HepG2 (cell line): ENCODE data around the gene VRK2. TPM values are rescaled to one million over a fixed set of nuclear protein-coding genes. Genes with fewer than 3 reads are reported as not detected.

Experiments used
- AKAP8 ChIP-seq: sonication (generic); formaldehyde crosslinking; IDR thresholded peaks from 2 replicates; pipeline ENCODE4 v1.5.1; 2020; ENCODE audit warnings: mild to moderate bottlenecking, missing genetic modification reagents
- ATF4 ChIP-seq, 2 experiments: fragments of 450-650 bp in 1 of 2; sonication (generic) in 1 of 2; formaldehyde crosslinking; IDR thresholded peaks; 2 replicates each; pipeline versions ENCODE4 v1.5.0 to v1.8.0; 2020 to 2022; ENCODE audit warnings: mild to moderate bottlenecking in 1 of 2, missing genetic modification reagents in 1 of 2
- DMAP1 ChIP-seq: IDR thresholded peaks from 2 replicates; pipeline ENCODE4 v1.6.1; 2016
- FOXK1 ChIP-seq: sonication (generic); formaldehyde crosslinking; IDR thresholded peaks from 2 replicates; pipeline ENCODE4 v1.4.0; 2020; ENCODE audit warnings: low read depth, missing genetic modification reagents, borderline replicate concordance
- ISL2 ChIP-seq: sonication (generic); formaldehyde crosslinking; IDR thresholded peaks from 2 replicates; pipeline ENCODE4 v1.5.0; 2020; ENCODE audit warnings: missing genetic modification reagents
- NAIF1 ChIP-seq: sonication (generic); formaldehyde crosslinking; IDR thresholded peaks from 2 replicates; pipeline ENCODE4 v1.5.0; 2020; ENCODE audit warnings: mild to moderate bottlenecking, missing genetic modification reagents, borderline replicate concordance
- PHF21A ChIP-seq: sonication (generic); formaldehyde crosslinking; IDR thresholded peaks from 2 replicates; pipeline ENCODE4 v1.5.0; 2020; ENCODE audit warnings: mild to moderate bottlenecking, missing genetic modification reagents
- PLRG1 ChIP-seq: fragments of 450-650 bp; conservative IDR thresholded peaks from 2 replicates; pipeline ENCODE4 v1.6.1; 2016
- RFX3 ChIP-seq: IDR thresholded peaks from 2 replicates; pipeline ENCODE4 v1.6.1; 2016; ENCODE audit warnings: missing biosample characterization, missing genetic modification reagents
- SIN3B ChIP-seq: fragments of 150-350 bp; IDR thresholded peaks from 2 replicates; pipeline ENCODE4 v1.6.1; 2014; ENCODE audit warnings: low read length
- SNRNP70 ChIP-seq: fragments of 200-400 bp; formaldehyde crosslinking; IDR thresholded peaks from 2 replicates; pipeline ENCODE4 v1.6.1; 2017; ENCODE audit warnings: mild to moderate bottlenecking, low read depth, low read length, moderate library complexity
- SP1 ChIP-seq, 2 experiments: fragments of 450-650 bp in 1 of 2; sonication (generic) in 1 of 2; formaldehyde crosslinking in 1 of 2; IDR thresholded peaks; 2 replicates each; pipeline versions ENCODE4 v1.4.0 to v1.6.1; 2016 to 2020; ENCODE audit warnings: missing genetic modification reagents in 1 of 2
- SP2 ChIP-seq: sonication (generic); formaldehyde crosslinking; IDR thresholded peaks from 2 replicates; pipeline ENCODE4 v1.5.1; 2020; ENCODE audit warnings: mild to moderate bottlenecking, missing genetic modification reagents
- ZBTB7A ChIP-seq: sonication (generic); formaldehyde crosslinking; IDR thresholded peaks from 2 replicates; pipeline ENCODE4 v1.8.0; 2022; ENCODE audit warnings: mild to moderate bottlenecking, missing genetic modification reagents
- ZBTB8A ChIP-seq: sonication (generic); formaldehyde crosslinking; IDR thresholded peaks from 2 replicates; pipeline ENCODE4 v1.4.0; 2020; ENCODE audit warnings: mild to moderate bottlenecking, low read depth, missing genetic modification reagents, borderline replicate concordance
- ZNF329 ChIP-seq: sonication (generic); formaldehyde crosslinking; IDR thresholded peaks from 2 replicates; pipeline ENCODE4 v1.9.0; 2021; ENCODE audit warnings: low read depth, mild to moderate bottlenecking, missing genetic modification reagents
- ZNF530 ChIP-seq: sonication (generic); formaldehyde crosslinking; IDR thresholded peaks from 2 replicates; pipeline ENCODE4 v1.5.0; 2020; ENCODE audit warnings: low read depth, mild to moderate bottlenecking, missing genetic modification reagents
- ZNF557 ChIP-seq: sonication (generic); formaldehyde crosslinking; IDR thresholded peaks from 2 replicates; pipeline ENCODE4 v1.4.0; 2020; ENCODE audit warnings: missing genetic modification reagents
- ZNF569 ChIP-seq: sonication (generic); formaldehyde crosslinking; IDR thresholded peaks from 2 replicates; pipeline ENCODE4 v1.5.0; 2020; ENCODE audit warnings: mild to moderate bottlenecking, missing genetic modification reagents, moderate library complexity, borderline replicate concordance
- ZNF570 ChIP-seq: sonication (generic); formaldehyde crosslinking; IDR thresholded peaks from 2 replicates; pipeline ENCODE4 v1.4.0; 2020; ENCODE audit warnings: mild to moderate bottlenecking, missing genetic modification reagents, borderline replicate concordance
- ZNF670 ChIP-seq: sonication (generic); formaldehyde crosslinking; IDR thresholded peaks from 2 replicates; pipeline ENCODE4 v1.8.0; 2022; ENCODE audit warnings: mild to moderate bottlenecking, missing genetic modification reagents, borderline replicate concordance
- ZNF704 ChIP-seq: sonication (generic); formaldehyde crosslinking; IDR thresholded peaks from 2 replicates; pipeline ENCODE4 v1.8.1; 2023; ENCODE audit warnings: mild to moderate bottlenecking, inconsistent platforms, moderate library complexity, missing genetic modification reagents, borderline replicate concordance
- ZNF780A ChIP-seq: sonication (generic); formaldehyde crosslinking; IDR thresholded peaks from 2 replicates; pipeline ENCODE4 v1.8.0; 2022; ENCODE audit warnings: mild to moderate bottlenecking, missing genetic modification reagents, moderate library complexity
- polyA plus RNA-seq, 8 experiments: library from polyadenylated mRNA; depleted of rRNA in 3 of 8; stranded (reverse) in 7 of 8; unstranded in 1 of 8; fragments of >200 nt; fragmentation: Illumina TruSeq in 4 of 8; extraction: Trizol in 4 of 8; gene quantifications; 2 replicates each; pipeline versions ENCODE4 v1.2.1 to v1.2.3, GENCODE V29; 2011 to 2016; ENCODE audit warnings: low read depth in 4 of 8, missing spikeins in 1 of 8, mixed read lengths in 1 of 8; ENCODE audit not compliant: insufficient read depth in 1 of 8
- total RNA-seq, 5 experiments: library from RNA; depleted of rRNA; stranded (reverse); fragments of >200 nt; fragmentation: Illumina TruSeq; extraction: Trizol; gene quantifications; 2 replicates each; pipeline ENCODE4 v1.2.3, GENCODE V29; 2016; ENCODE audit warnings: low read depth in 1 of 5

Gene VRK2
- total and polyA plus RNA-seq, 2 of the 13 experiments (the other 11 are each of a cell fraction or from before 2014, with no cell fraction given): 13.3 to 29.1 TPM

- TF ChIP-seq ZNF704 (CRISPR knock-in tag) (peak; percentile 97; the same call in 1 of the 2 replicates), FOXK1 (CRISPR knock-in tag) (peak; percentile 62; the same call in 1 of the 2 replicates), ZNF329 (peak; percentile 41), RFX3 (CRISPR knock-in tag) (no peak), ATF4 (CRISPR knock-in tag; IDR thresholded peaks at IDR 0.05) (peak in 1 of 2 experiments; percentile 55; a peak in 2 of 4 replicates), ZNF780A (CRISPR knock-in tag) (peak; percentile 91), SP1 (IDR thresholded peaks at IDR 0.05) (no peak), SP1 (CRISPR knock-in tag; IDR thresholded peaks at IDR 0.05) (peak; percentile 76), SP2 (CRISPR knock-in tag) (peak; percentile 67), ZNF569 (CRISPR knock-in tag) (no peak; the same call in 1 of the 2 replicates), ZNF530 (peak; percentile 83; the same call in 1 of the 2 replicates), ZBTB7A (CRISPR knock-in tag) (peak; percentile 86), ZNF670 (CRISPR knock-in tag) (0 out of 2 replicates have a peak, but pooled peaks have one; percentile 35), ZBTB8A (CRISPR knock-in tag) (peak; percentile 94), NAIF1 (CRISPR knock-in tag) (peak; percentile 93), ZNF557 (CRISPR knock-in tag) (peak; percentile 93), PLRG1 (no peak), DMAP1 (peak; percentile 84; the same call in 1 of the 2 replicates), ZNF570 (CRISPR knock-in tag) (peak; percentile 98), ISL2 (CRISPR knock-in tag) (peak; percentile 87), AKAP8 (CRISPR knock-in tag) (peak; percentile 71; the same call in 1 of the 2 replicates), SNRNP70 (no peak), SIN3B (no peak), PHF21A (CRISPR knock-in tag) (peak; percentile 74)
Measured at GRCh38 chr2:58046585-58047372, at the start of gene VRK2 (continued).
